T-helper 1 cell treated with Interleukin-12 subunit alpha and Interleukin-12 subunit beta and Interleukin-4 antibody, amounts not matched to agents 30 μg/mL and 1 μg/mL, for 36 hours (primary cell): ENCODE results near the gene GRK1.
A peak's percentile ranks its signal among the peaks of the same experiment; 100 is the strongest.

Experiments used
- H3K27ac Mint-ChIP-seq: one replicate; pipeline ENCODE4 v1.8.0; 2021; ENCODE audit warnings: mild to moderate bottlenecking, mixed read lengths
- H3K27me3 Mint-ChIP-seq: one replicate; pipeline ENCODE4 v1.8.0; 2021; ENCODE audit warnings: low read depth, mixed read lengths
- H3K36me3 Mint-ChIP-seq: one replicate; pipeline ENCODE4 v1.8.0; 2021; ENCODE audit warnings: low read depth, mixed read lengths
- H3K4me1 Mint-ChIP-seq: one replicate; pipeline ENCODE4 v1.8.0; 2021; ENCODE audit warnings: low read depth, mixed read lengths
- H3K4me3 Mint-ChIP-seq: one replicate; pipeline ENCODE4 v1.8.0; 2021; ENCODE audit warnings: mild to moderate bottlenecking, moderate library complexity, mixed read lengths
- H3K9me3 Mint-ChIP-seq: one replicate; pipeline ENCODE4 v1.8.0; 2021; ENCODE audit warnings: mixed read lengths

The GRK1 gene

DNA sequence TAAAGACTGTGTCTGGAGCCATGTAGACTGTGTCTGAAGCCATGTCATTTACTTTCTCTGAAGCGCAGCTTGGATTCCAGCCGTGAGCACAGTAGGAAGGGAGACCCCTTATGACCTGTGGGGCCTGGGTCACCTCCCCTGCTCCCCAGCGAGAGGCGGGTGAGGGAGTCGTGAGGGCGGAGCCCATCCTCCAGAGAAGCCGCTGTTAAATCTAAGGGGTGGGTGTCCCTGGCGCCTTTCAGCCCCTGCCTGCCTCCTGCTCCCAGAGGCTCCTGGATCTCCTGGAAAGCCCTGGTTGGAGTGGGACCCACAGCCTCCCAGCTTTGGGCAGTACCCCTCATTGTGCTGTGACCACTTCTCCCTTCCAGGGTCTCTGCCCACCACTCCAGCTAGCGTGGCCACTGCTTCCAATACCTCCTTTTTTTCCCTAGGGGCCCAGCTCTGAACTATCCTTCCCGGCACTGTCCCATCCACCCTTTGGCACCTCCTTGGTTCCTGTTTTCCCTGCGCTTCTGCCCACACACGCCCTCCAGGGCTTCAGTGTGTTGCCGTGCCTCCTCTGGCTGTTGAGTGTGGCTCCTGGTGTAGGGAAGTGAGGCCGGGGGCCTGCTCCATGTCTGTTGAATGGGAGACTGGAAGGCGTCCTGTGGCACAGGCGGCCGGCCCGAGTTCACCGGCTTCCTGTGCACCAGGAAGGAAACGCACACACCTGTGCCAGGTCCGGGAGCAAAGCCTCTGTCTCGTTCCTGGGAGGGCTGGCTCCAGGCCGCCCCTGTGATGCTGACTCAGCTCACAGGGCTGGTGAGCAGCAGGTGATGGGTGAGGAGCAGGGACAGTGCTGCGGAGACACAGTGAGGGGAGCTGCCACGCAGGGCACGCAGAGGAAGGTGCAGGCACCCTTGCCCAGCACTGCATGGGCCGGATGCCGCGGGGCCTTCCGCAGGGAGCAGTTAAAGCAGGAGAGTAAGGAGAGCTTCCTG is 38.4 kb upstream of the GRK1 start:
- Mint-ChIP-seq H3K36me3 (peaks cover 24% of the 10 kb centered on the region), H3K27ac (no peak overlapping the region), H3K9me3 (no peaks in the 10 kb centered on the region), H3K27me3 (no peaks in the 10 kb centered on the region), H3K4me3 (no peak overlapping the region), H3K4me1 (no peaks in the 10 kb centered on the region)

DNA sequence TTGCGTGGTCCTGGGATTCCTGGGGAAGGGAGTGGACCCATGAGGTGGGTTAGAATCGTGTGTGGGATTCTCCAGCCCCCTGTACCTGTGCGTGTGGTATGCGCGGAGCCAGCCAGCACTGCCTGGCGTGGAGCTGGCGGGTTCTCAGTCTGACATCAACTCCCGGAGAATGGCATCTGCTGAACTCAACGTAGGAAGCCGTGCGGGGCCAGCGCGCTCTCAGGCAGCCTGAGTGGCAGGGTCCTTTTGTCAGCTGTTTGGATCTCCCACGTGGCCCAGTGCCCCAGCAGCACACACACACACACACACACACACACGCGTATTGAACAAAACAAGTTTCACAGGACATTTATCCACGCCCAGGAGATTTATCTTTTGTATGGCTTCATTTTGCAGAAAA is 37.2 kb upstream of the GRK1 start:
- H3K9me3 Mint-ChIP-seq = no peaks in the 10 kb centered on the region
- H3K4me3 Mint-ChIP-seq = no peak overlapping the region
- no peaks in the 10 kb centered on the region for H3K27me3 Mint-ChIP-seq
- no peak overlapping the region for H3K27ac Mint-ChIP-seq
- peaks cover 22% of the 10 kb centered on the region for H3K36me3 Mint-ChIP-seq
- H3K4me1 Mint-ChIP-seq = peaks cover 11% of the 10 kb centered on the region

DNA sequence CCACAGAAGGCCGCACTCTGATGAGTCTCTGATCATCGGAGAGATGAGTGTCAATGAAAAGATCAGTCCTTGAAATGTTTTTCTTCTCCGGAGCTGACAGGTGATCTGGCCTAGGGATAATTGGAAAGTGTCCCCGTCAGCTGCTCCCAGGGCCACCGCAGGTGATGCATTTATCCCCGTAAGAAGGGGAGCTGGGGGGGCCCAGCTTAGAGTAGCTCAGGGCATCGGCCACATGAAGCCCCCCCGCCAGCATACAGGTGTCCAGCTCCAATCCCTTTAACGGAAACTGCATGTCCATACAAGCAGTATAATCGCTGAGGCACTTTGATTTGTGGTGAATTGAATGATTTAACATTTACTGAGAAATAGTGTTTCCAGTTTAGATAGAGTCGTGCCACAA is 36.7 kb upstream of the GRK1 start:
- Mint-ChIP-seq H3K27me3 (no peaks in the 10 kb centered on the region), H3K27ac (no peak overlapping the region), H3K4me3 (no peak overlapping the region), H3K9me3 (no peaks in the 10 kb centered on the region), H3K4me1 (peaks cover 11% of the 10 kb centered on the region), H3K36me3 (peaks cover 22% of the 10 kb centered on the region)

- H3K4me1 Mint-ChIP-seq = peaks cover 11% of the 10 kb centered on the region
- H3K27me3 Mint-ChIP-seq = no peaks in the 10 kb centered on the region
- no peak overlapping the region for H3K27ac Mint-ChIP-seq
- no peaks in the 10 kb centered on the region for H3K9me3 Mint-ChIP-seq
- no peak overlapping the region for H3K4me3 Mint-ChIP-seq
- peaks cover 20% of the 10 kb centered on the region for H3K36me3 Mint-ChIP-seq
These were observed 36.2 kb upstream of the GRK1 start for GRCh38 chr13:113630804-113631203.

- Mint-ChIP-seq H3K27ac (peak overlapping the region; percentile 45), H3K27me3 (no peaks in the 10 kb centered on the region), H3K36me3 (peaks cover 20% of the 10 kb centered on the region), H3K4me1 (peaks cover 11% of the 10 kb centered on the region), H3K4me3 (no peak overlapping the region), H3K9me3 (no peaks in the 10 kb centered on the region)
These were observed 35.5 kb upstream of the GRK1 start for GRCh38 chr13:113631341-113632095.

DNA sequence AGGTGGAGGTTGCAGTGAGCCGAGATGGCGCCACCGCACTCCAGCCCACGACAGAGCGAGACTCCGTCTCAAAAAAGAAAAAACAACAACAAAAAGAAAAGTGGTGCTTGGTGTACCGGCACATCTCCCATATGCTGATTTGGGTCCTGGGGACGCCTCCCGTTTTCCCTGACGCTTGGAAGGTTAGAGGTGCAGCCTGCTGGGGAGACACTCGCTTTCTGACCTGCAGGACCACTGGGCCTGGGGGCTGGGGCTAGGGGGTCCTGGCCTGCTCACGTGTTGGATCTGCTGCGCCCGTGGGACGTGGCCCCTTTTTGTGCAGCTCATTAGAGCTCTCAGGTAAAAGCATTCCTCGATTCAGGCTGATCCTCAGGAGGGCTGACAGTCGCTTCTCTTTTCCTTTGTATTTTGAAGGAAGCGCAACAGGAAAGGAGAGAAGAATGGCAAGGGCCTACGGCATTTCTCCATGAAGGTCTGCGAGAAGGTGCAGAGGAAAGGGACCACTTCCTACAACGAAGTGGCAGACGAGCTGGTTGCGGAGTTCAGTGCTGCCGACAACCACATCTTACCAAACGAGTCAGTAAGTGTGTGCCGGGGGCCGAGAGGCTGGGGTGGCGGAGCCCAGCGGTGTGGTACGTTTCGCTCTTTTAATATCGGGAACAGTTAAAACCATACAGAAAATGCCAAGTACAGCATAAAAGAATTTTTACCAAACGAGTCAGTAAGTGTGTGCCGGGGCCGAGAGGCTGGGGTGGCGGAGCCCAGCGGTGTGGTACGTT is 34.1 kb upstream of the GRK1 start:
- no peaks in the 10 kb centered on the region for H3K27me3 Mint-ChIP-seq
- no peak overlapping the region for H3K27ac Mint-ChIP-seq
- H3K4me1 Mint-ChIP-seq = peaks cover 11% of the 10 kb centered on the region
- H3K4me3 Mint-ChIP-seq = no peak overlapping the region
- peaks cover 28% of the 10 kb centered on the region for H3K36me3 Mint-ChIP-seq
- H3K9me3 Mint-ChIP-seq = no peaks in the 10 kb centered on the region

- Mint-ChIP-seq H3K27ac (no peak overlapping the region), H3K9me3 (no peaks in the 10 kb centered on the region), H3K36me3 (peaks cover 28% of the 10 kb centered on the region), H3K4me1 (peaks cover 11% of the 10 kb centered on the region), H3K27me3 (no peaks in the 10 kb centered on the region), H3K4me3 (no peak overlapping the region)
These were observed 33.5 kb upstream of the GRK1 start for GRCh38 chr13:113633485-113633873.

GRCh38 chr13:113634279-113635047 is 32.6 kb upstream of the GRK1 start:
- Mint-ChIP-seq H3K9me3 (no peaks in the 10 kb centered on the region), H3K36me3 (peaks cover 29% of the 10 kb centered on the region), H3K4me1 (peaks cover 11% of the 10 kb centered on the region), H3K27me3 (no peaks in the 10 kb centered on the region), H3K27ac (peak overlapping the region; percentile 4), H3K4me3 (no peak overlapping the region)

DNA sequence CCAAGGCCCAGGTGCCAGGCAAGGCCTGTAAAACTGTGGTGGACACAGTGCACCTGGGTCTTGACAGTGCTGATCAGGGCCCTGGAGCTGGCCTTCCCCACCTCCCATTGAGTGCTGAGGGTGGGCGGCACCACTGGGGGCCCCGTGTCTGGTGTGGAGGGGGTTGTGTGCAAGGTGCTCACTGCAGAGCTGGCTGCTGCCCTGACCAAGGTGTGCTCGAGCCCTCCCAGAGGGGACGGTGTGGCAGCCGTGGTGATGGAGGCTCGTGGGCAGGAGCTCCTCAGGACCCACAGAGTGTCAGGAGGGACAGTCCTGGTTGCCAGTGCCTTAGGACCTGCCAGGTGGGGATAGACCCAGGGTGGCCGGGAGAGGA is 32.0 kb upstream of the GRK1 start:
- Mint-ChIP-seq H3K4me1 (peaks cover 11% of the 10 kb centered on the region), H3K27me3 (no peaks in the 10 kb centered on the region), H3K4me3 (no peak overlapping the region), H3K36me3 (peaks cover 30% of the 10 kb centered on the region), H3K27ac (no peak overlapping the region), H3K9me3 (no peaks in the 10 kb centered on the region)

DNA sequence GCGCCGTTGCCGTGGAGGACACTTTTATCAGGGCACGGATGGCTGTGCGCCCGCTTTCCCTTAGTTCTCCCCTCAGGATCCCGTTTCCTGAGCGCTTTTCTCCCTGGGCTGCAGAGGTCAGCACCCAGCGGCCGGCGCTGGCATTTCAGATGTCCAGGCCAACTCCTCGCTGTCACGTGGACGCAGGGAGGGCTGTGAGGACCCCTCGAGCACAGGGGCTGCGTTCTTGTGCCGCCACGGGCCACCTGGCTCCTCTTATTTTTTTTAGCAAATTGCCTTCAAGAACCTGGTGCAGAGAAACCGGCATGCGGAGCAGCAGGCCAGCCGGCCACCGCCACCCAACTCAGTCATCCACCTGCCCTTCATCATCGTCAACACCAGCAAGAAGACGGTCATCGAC is 31.3 kb upstream of the GRK1 start:
- peaks cover 11% of the 10 kb centered on the region for H3K4me1 Mint-ChIP-seq
- peaks cover 36% of the 10 kb centered on the region for H3K36me3 Mint-ChIP-seq
- H3K27ac Mint-ChIP-seq = no peak overlapping the region
- H3K9me3 Mint-ChIP-seq = no peaks in the 10 kb centered on the region
- H3K27me3 Mint-ChIP-seq = no peaks in the 10 kb centered on the region
- no peak overlapping the region for H3K4me3 Mint-ChIP-seq

GRCh38 chr13:113636266-113636963 is 30.6 kb upstream of the GRK1 start:
- Mint-ChIP-seq H3K9me3 (no peaks in the 10 kb centered on the region), H3K27ac (no peak overlapping the region), H3K27me3 (no peaks in the 10 kb centered on the region), H3K4me3 (no peak overlapping the region), H3K36me3 (peaks cover 39% of the 10 kb centered on the region), H3K4me1 (peaks cover 11% of the 10 kb centered on the region)

GRCh38 chr13:113637262-113638160 is 29.5 kb upstream of the GRK1 start:
- no peak overlapping the region for H3K27ac Mint-ChIP-seq
- H3K4me3 Mint-ChIP-seq = no peak overlapping the region
- no peaks in the 10 kb centered on the region for H3K9me3 Mint-ChIP-seq
- H3K36me3 Mint-ChIP-seq = peaks cover 46% of the 10 kb centered on the region
- H3K27me3 Mint-ChIP-seq = no peaks in the 10 kb centered on the region
- H3K4me1 Mint-ChIP-seq = peaks cover 11% of the 10 kb centered on the region
